T-helper 17 cell (primary cell): ENCODE results near the gene CA6. TPM values are rescaled to one million over a fixed set of nuclear protein-coding genes. Genes with fewer than 3 reads are reported as not detected.
A peak's percentile ranks its signal among the peaks of the same experiment; 100 is the strongest.
"Not testable (repeated sequence)": the region's sequence is repeated elsewhere in the genome, so short reads cannot be mapped to it uniquely, and the experiment has no call there.

Experiments
- ATAC-seq: fragments of 150-1000 bp; cut with Tn5 transposase; 2 replicates; pipeline ENCODE4 v1.10.0; 2021; ENCODE audit warnings: mild to moderate bottlenecking, moderate library complexity
- DNase-seq, 3 donors: peaks; one replicate each; pipeline versions ENCODE4 v3.0.0 to v3.0.0-alpha.2; 2020 to 2021
- H3K9me3 ChIP-seq: one replicate; pipeline ENCODE4 v1.7.0; 2013; ENCODE audit warnings: low read length, mild to moderate bottlenecking; ENCODE audit not compliant: control insufficient read depth, poor library complexity, severe bottlenecking
- H3K27ac Mint-ChIP-seq: one replicate; pipeline ENCODE4 v1.8.0; 2022; ENCODE audit warnings: mild to moderate bottlenecking, moderate library complexity, mixed read lengths
- H3K27me3 Mint-ChIP-seq: one replicate; pipeline ENCODE4 v1.8.0; 2022; ENCODE audit warnings: mixed read lengths
- H3K36me3 Mint-ChIP-seq: one replicate; pipeline ENCODE4 v1.8.0; 2022; ENCODE audit warnings: low read depth, mixed read lengths
- H3K4me1 Mint-ChIP-seq: one replicate; pipeline ENCODE4 v1.8.0; 2022; ENCODE audit warnings: mild to moderate bottlenecking, mixed read lengths
- H3K4me3 Mint-ChIP-seq: one replicate; pipeline ENCODE4 v1.8.0; 2022; ENCODE audit warnings: mild to moderate bottlenecking, moderate library complexity, mixed read lengths
- total RNA-seq, 4 donors: library from RNA in 2 of 4; stranded (reverse) in 2 of 4; gene quantifications; one replicate each; pipeline ENCODE4 v1.2.3 and lab custom pipeline; 2022 to 2026

CA6 gene
- total RNA-seq, 2 donors from 2014 or later, result 1.6 TPM; not detected in 1

GRCh38 chr1:8965121-8965820 is 19.6 kb downstream of the CA6 start:
- ATAC-seq (no peak), DNase-seq (no peak)
- Mint-ChIP-seq H3K4me3 (peak overlapping the region; percentile 43), H3K27me3 (no peaks in the 10 kb centered on the region), H3K4me1 (peaks cover 48% of the 10 kb centered on the region), H3K36me3 (peaks cover 12% of the 10 kb centered on the region), H3K27ac (peak overlapping the region; percentile 35)
- no peaks in the 10 kb centered on the region for H3K9me3 ChIP-seq

GRCh38 chr1:8966606-8967005 is 20.9 kb downstream of the CA6 start:
- no peak for ATAC-seq
- no peaks in the 10 kb centered on the region for H3K27me3 Mint-ChIP-seq
- no peak overlapping the region for H3K4me3 Mint-ChIP-seq
- peaks cover 55% of the 10 kb centered on the region for H3K4me1 Mint-ChIP-seq
- no peak for DNase-seq
- peaks cover 13% of the 10 kb centered on the region for H3K36me3 Mint-ChIP-seq
- H3K27ac Mint-ChIP-seq, result no peak overlapping the region
- H3K9me3 ChIP-seq, result no peaks in the 10 kb centered on the region

GRCh38 chr1:8968902-8969301 is 23.2 kb downstream of the CA6 start:
- not testable (repeated sequence) for H3K9me3 ChIP-seq, ATAC-seq, H3K27me3 Mint-ChIP-seq, DNase-seq
- H3K36me3 Mint-ChIP-seq, result peaks cover 13% of the 10 kb centered on the region
- peak overlapping the region; percentile 41 for H3K27ac Mint-ChIP-seq
- peaks cover 53% of the 10 kb centered on the region for H3K4me1 Mint-ChIP-seq
- H3K4me3 Mint-ChIP-seq, result peak overlapping the region; percentile 96

- DNase-seq, result no peak
- peak overlapping the region; percentile 96 for H3K4me3 Mint-ChIP-seq
- ATAC-seq, result no peak
- peaks cover 42% of the 10 kb centered on the region for H3K4me1 Mint-ChIP-seq
- H3K27me3 Mint-ChIP-seq, result no peaks in the 10 kb centered on the region
- no peaks in the 10 kb centered on the region for H3K9me3 ChIP-seq
- peak overlapping the region; percentile 41 for H3K27ac Mint-ChIP-seq
- H3K36me3 Mint-ChIP-seq, result peaks cover 9% of the 10 kb centered on the region
These were observed 24.3 kb downstream of the CA6 start for GRCh38 chr1:8969937-8970336.

GRCh38 chr1:8970870-8971337 is 25.2 kb downstream of the CA6 start:
- Mint-ChIP-seq H3K27me3 (no peaks in the 10 kb centered on the region), H3K4me1 (peaks cover 36% of the 10 kb centered on the region), H3K36me3 (peaks cover 6% of the 10 kb centered on the region), H3K27ac (peak overlapping the region; percentile 41), H3K4me3 (peak overlapping the region; percentile 96)
- peak; percentile 96 for ATAC-seq
- DNase-seq, result no peak
- H3K9me3 ChIP-seq, result no peaks in the 10 kb centered on the region

GRCh38 chr1:8974551-8974950 is 28.9 kb downstream of the CA6 start:
- no peaks in the 10 kb centered on the region for H3K27me3 Mint-ChIP-seq
- ATAC-seq (no peak), DNase-seq (no peak)
- H3K9me3 ChIP-seq, result no peaks in the 10 kb centered on the region
- H3K4me3 Mint-ChIP-seq, result no peak overlapping the region
- no peak overlapping the region for H3K27ac Mint-ChIP-seq
- H3K36me3 Mint-ChIP-seq, result peaks cover 6% of the 10 kb centered on the region
- peaks cover 17% of the 10 kb centered on the region for H3K4me1 Mint-ChIP-seq

- Mint-ChIP-seq H3K4me3 (no peak overlapping the region), H3K36me3 (peaks cover 2% of the 10 kb centered on the region), H3K4me1 (peaks cover 8% of the 10 kb centered on the region), H3K27ac (no peak overlapping the region), H3K27me3 (no peaks in the 10 kb centered on the region)
- DNase-seq, result no peak
- no peak for ATAC-seq
- no peaks in the 10 kb centered on the region for H3K9me3 ChIP-seq
These were observed 30.7 kb downstream of the CA6 start for GRCh38 chr1:8976338-8976737.

- no peaks in the 10 kb centered on the region for H3K27me3 Mint-ChIP-seq
- H3K4me1 Mint-ChIP-seq, result peaks cover 3% of the 10 kb centered on the region
- no peak for ATAC-seq
- H3K27ac Mint-ChIP-seq, result no peak overlapping the region
- DNase-seq, result no peak
- peaks cover 2% of the 10 kb centered on the region for H3K36me3 Mint-ChIP-seq
- no peak overlapping the region for H3K4me3 Mint-ChIP-seq
- no peaks in the 10 kb centered on the region for H3K9me3 ChIP-seq
These were observed 31.3 kb downstream of the CA6 start for GRCh38 chr1:8976896-8977450.

- H3K36me3 Mint-ChIP-seq, result no peaks in the 10 kb centered on the region
These were observed 35.0 kb downstream of the CA6 start for GRCh38 chr1:8980656-8981055.

GRCh38 chr1:8981169-8981568 is 35.5 kb downstream of the CA6 start:
- Mint-ChIP-seq H3K27me3 (no peaks in the 10 kb centered on the region), H3K4me3 (no peak overlapping the region), H3K36me3 (no peaks in the 10 kb centered on the region), H3K27ac (no peak overlapping the region), H3K4me1 (peaks cover 10% of the 10 kb centered on the region)
- no peak for DNase-seq
- no peaks in the 10 kb centered on the region for H3K9me3 ChIP-seq
- ATAC-seq, result no peak

More at GRCh38 chr1:8980656-8981055, 35.0 kb downstream of the CA6 start:
- Mint-ChIP-seq H3K4me1 (peaks cover 10% of the 10 kb centered on the region), H3K4me3 (no peak overlapping the region), H3K27me3 (no peaks in the 10 kb centered on the region), H3K27ac (no peak overlapping the region)
- ATAC-seq (no peak), DNase-seq (no peak)
- no peaks in the 10 kb centered on the region for H3K9me3 ChIP-seq

- Mint-ChIP-seq H3K4me1 (peaks cover 20% of the 10 kb centered on the region), H3K36me3 (no peaks in the 10 kb centered on the region), H3K4me3 (no peak overlapping the region), H3K27me3 (no peaks in the 10 kb centered on the region), H3K27ac (peak overlapping the region; percentile 37)
- H3K9me3 ChIP-seq, result no peaks in the 10 kb centered on the region
- DNase-seq (no peak), ATAC-seq (no peak)
These were observed 38.5 kb downstream of the CA6 start for GRCh38 chr1:8984203-8984602.

- Mint-ChIP-seq H3K27ac (no peak overlapping the region), H3K4me3 (no peak overlapping the region), H3K27me3 (no peaks in the 10 kb centered on the region), H3K36me3 (no peaks in the 10 kb centered on the region), H3K4me1 (peaks cover 23% of the 10 kb centered on the region)
- DNase-seq (no peak), ATAC-seq (no peak)
- no peaks in the 10 kb centered on the region for H3K9me3 ChIP-seq
These were observed 39.3 kb downstream of the CA6 start for GRCh38 chr1:8984990-8985389.

GRCh38 chr1:8985915-8986813 is 40.5 kb downstream of the CA6 start:
- DNase-seq, result no peak
- H3K27me3 Mint-ChIP-seq, result no peaks in the 10 kb centered on the region
- H3K9me3 ChIP-seq, result no peaks in the 10 kb centered on the region
- peak overlapping the region; percentile 94 for H3K27ac Mint-ChIP-seq
- H3K4me3 Mint-ChIP-seq, result peak overlapping the region; percentile 73
- peaks cover 23% of the 10 kb centered on the region for H3K4me1 Mint-ChIP-seq
- ATAC-seq, result no peak
- no peaks in the 10 kb centered on the region for H3K36me3 Mint-ChIP-seq
